Measurements from ENCODE around the gene C1orf174.
A peak's percentile ranks its signal among the peaks of the same experiment; 100 is the strongest.

The C1orf174 gene

DNA sequence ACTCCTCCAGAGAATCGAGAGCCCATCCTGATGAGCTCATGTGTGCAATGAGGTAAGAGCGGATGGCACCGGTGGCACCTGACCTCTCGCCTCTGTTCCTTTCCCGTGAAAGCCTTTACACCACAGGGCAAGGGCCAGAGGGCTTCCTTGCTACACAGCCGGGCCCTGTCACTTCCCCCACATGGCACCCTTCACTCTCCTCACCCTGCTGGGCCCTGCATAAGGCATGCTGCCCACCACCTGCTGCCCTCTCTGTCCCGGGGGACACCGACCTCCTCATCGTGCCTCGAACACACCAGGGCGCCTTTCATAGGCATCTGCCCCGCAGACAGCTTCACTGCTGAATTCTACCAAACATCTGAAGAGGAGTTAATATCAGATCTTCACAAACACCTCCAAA, 45.1 kb upstream of the C1orf174 start:
- no peak overlapping the region for H2AFZ ChIP-seq (ENCODE audit: low read length)
- H3K9ac ChIP-seq (ENCODE audit: low read length), result no peak overlapping the region
- H3K9me2 ChIP-seq (replicated peaks; ENCODE audit: insufficient read depth, low read length), result no peaks in the 10 kb centered on the region
- no peaks in the 10 kb centered on the region for H4K20me1 ChIP-seq (ENCODE audit: insufficient read depth, low read length)
- no peak for TF ChIP-seq EZH2 (optimal IDR thresholded peaks at IDR 0.05; ENCODE audit: low read depth, low read length)
- no peak for TF ChIP-seq EZH2phosphoT487 (IDR thresholded peaks at IDR 0.05; ENCODE audit: low read length)
- TF ChIP-seq, protein P1, sequence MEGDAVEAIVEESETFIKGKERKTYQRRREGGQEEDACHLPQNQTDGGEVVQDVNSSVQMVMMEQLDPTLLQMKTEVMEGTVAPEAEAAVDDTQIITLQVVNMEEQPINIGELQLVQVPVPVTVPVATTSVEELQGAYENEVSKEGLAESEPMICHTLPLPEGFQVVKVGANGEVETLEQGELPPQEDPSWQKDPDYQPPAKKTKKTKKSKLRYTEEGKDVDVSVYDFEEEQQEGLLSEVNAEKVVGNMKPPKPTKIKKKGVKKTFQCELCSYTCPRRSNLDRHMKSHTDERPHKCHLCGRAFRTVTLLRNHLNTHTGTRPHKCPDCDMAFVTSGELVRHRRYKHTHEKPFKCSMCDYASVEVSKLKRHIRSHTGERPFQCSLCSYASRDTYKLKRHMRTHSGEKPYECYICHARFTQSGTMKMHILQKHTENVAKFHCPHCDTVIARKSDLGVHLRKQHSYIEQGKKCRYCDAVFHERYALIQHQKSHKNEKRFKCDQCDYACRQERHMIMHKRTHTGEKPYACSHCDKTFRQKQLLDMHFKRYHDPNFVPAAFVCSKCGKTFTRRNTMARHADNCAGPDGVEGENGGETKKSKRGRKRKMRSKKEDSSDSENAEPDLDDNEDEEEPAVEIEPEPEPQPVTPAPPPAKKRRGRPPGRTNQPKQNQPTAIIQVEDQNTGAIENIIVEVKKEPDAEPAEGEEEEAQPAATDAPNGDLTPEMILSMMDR (IDR thresholded peaks at IDR 0.05; ENCODE audit: low read length), result no peak
- peaks cover 100% of the 10 kb centered on the region for H3K27me3 ChIP-seq (replicated peaks; ENCODE audit: insufficient read depth, low read length)
- no peaks in the 10 kb centered on the region for H3K9me3 ChIP-seq (replicated peaks; ENCODE audit: insufficient read depth, low read length)
- H3K4me2 ChIP-seq (ENCODE audit: low read depth, low read length), result no peak overlapping the region
- no peaks in the 10 kb centered on the region for H3K79me2 ChIP-seq (ENCODE audit: low read length)
- no peak for DNase-seq
- H3K36me3 ChIP-seq (replicated peaks; ENCODE audit: insufficient read depth, low read length), result no peaks in the 10 kb centered on the region
- H3F3A ChIP-seq (ENCODE audit: insufficient read depth, low read length), result no peaks in the 10 kb centered on the region
- no peak overlapping the region for H3K4me3 ChIP-seq (ENCODE audit: low read length)
- no peaks in the 10 kb centered on the region for H3K4me1 ChIP-seq (ENCODE audit: low read length)
- no peak overlapping the region for H3K27ac ChIP-seq (ENCODE audit: low read length)

- TF ChIP-seq EZH2phosphoT487 (IDR thresholded peaks at IDR 0.05; ENCODE audit: low read length) (no peak), EZH2 (optimal IDR thresholded peaks at IDR 0.05; ENCODE audit: low read depth, low read length) (no peak)
- TF ChIP-seq, protein P1 (IDR thresholded peaks at IDR 0.05; ENCODE audit: low read length), result no peak
- Histone ChIP-seq H3K27ac (ENCODE audit: low read length) (no peak overlapping the region), H3K9ac (ENCODE audit: low read length) (no peak overlapping the region), H3K27me3 (replicated peaks; ENCODE audit: insufficient read depth, low read length) (peaks cover 100% of the 10 kb centered on the region), H3K4me2 (ENCODE audit: low read depth, low read length) (no peak overlapping the region), H3K79me2 (ENCODE audit: low read length) (no peaks in the 10 kb centered on the region), H3K36me3 (replicated peaks; ENCODE audit: insufficient read depth, low read length) (no peaks in the 10 kb centered on the region), H3K4me3 (ENCODE audit: low read length) (no peak overlapping the region), H3K4me1 (ENCODE audit: low read length) (no peaks in the 10 kb centered on the region), H4K20me1 (ENCODE audit: insufficient read depth, low read length) (no peaks in the 10 kb centered on the region), H3K9me2 (replicated peaks; ENCODE audit: insufficient read depth, low read length) (no peaks in the 10 kb centered on the region), H3F3A (ENCODE audit: insufficient read depth, low read length) (no peaks in the 10 kb centered on the region), H2AFZ (ENCODE audit: low read length) (no peak overlapping the region), H3K9me3 (replicated peaks; ENCODE audit: insufficient read depth, low read length) (no peaks in the 10 kb centered on the region)
- no peak for DNase-seq
Measured at GRCh38 chr1:3944578-3945125, 44.6 kb upstream of the C1orf174 start.

DNA sequence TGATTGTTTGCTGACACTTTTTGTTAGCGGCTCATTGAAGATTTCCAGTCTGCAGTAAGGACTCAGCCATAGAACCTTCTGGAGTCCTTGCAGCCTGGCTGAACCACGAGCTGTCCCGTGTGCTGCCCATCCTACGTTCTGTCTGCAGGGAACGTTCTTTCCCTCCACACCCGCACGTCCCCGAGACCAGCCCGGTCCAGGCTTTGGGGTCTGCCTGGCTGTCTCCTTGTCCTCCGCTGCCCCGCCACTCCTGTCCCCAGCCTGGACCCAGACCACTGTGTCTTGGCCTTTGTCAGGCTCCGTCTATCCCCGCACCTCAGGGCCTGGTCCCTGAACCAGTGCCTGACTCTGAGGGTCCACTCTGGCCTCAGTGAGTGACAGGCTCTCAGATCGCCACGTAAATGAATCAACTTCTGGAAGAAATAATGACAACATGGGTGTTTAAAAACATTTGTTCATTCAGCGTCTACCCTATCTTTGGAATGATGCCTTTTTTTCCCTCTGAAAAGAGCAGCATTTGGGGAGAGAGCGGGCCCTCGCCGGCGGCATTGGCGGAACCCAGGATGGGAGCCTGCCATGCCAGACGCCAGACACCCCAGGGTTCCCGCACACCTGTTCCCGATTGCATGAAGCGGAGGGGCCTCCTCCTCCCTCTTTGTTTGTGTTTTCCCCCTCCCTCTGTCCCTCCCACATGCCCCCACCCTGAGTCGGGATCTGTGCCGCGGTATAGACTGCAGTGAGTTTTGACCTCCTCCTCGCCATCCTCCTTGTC, 43.9 kb upstream of the C1orf174 start:
- no peak for DNase-seq
- Histone ChIP-seq H3K9me3 (replicated peaks; ENCODE audit: insufficient read depth, low read length) (no peaks in the 10 kb centered on the region), H3K79me2 (ENCODE audit: low read length) (no peaks in the 10 kb centered on the region), H3K27me3 (replicated peaks; ENCODE audit: insufficient read depth, low read length) (peaks cover 100% of the 10 kb centered on the region), H4K20me1 (ENCODE audit: insufficient read depth, low read length) (no peaks in the 10 kb centered on the region), H3K27ac (ENCODE audit: low read length) (no peak overlapping the region), H3K4me2 (ENCODE audit: low read depth, low read length) (no peak overlapping the region), H3K9ac (ENCODE audit: low read length) (no peak overlapping the region), H3K4me1 (ENCODE audit: low read length) (no peaks in the 10 kb centered on the region), H3F3A (ENCODE audit: insufficient read depth, low read length) (no peaks in the 10 kb centered on the region), H3K4me3 (ENCODE audit: low read length) (no peak overlapping the region), H3K36me3 (replicated peaks; ENCODE audit: insufficient read depth, low read length) (no peaks in the 10 kb centered on the region), H2AFZ (ENCODE audit: low read length) (no peak overlapping the region), H3K9me2 (replicated peaks; ENCODE audit: insufficient read depth, low read length) (no peaks in the 10 kb centered on the region)
- peak; percentile 57 for TF ChIP-seq EZH2 (optimal IDR thresholded peaks at IDR 0.05; ENCODE audit: low read depth, low read length)
- no peak for TF ChIP-seq EZH2phosphoT487 (IDR thresholded peaks at IDR 0.05; ENCODE audit: low read length)

DNA sequence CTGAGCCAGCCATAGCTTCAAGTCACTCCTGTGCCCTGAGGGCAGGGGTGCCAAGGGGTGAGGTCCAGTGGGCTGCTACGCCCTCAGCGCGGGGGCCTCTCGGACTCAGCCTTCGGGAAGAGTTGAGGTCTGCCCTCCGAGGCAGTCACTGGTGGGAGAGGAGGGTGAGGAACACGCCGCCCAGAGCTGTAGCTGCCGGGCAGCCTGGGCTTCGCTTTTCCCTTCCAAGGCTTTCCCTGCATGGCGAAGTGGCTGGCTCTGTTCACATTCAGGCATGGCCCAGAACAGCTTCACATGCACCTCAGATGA, 43.0 kb upstream of the C1orf174 start:
- Histone ChIP-seq H3K4me2 (ENCODE audit: low read depth, low read length) (no peak overlapping the region), H3K9ac (ENCODE audit: low read length) (no peak overlapping the region), H3K27ac (ENCODE audit: low read length) (no peak overlapping the region), H3K4me3 (ENCODE audit: low read length) (no peak overlapping the region), H3K79me2 (ENCODE audit: low read length) (no peaks in the 10 kb centered on the region), H2AFZ (ENCODE audit: low read length) (no peak overlapping the region), H3K27me3 (replicated peaks; ENCODE audit: insufficient read depth, low read length) (peaks cover 100% of the 10 kb centered on the region), H3K4me1 (ENCODE audit: low read length) (no peaks in the 10 kb centered on the region), H3K36me3 (replicated peaks; ENCODE audit: insufficient read depth, low read length) (no peaks in the 10 kb centered on the region), H4K20me1 (ENCODE audit: insufficient read depth, low read length) (no peaks in the 10 kb centered on the region), H3K9me3 (replicated peaks; ENCODE audit: insufficient read depth, low read length) (no peaks in the 10 kb centered on the region), H3F3A (ENCODE audit: insufficient read depth, low read length) (no peaks in the 10 kb centered on the region), H3K9me2 (replicated peaks; ENCODE audit: insufficient read depth, low read length) (no peaks in the 10 kb centered on the region)
- DNase-seq, result no peak
- TF ChIP-seq EZH2phosphoT487 (IDR thresholded peaks at IDR 0.05; ENCODE audit: low read length) (no peak), EZH2 (optimal IDR thresholded peaks at IDR 0.05; ENCODE audit: low read depth, low read length) (no peak)
- TF ChIP-seq, protein P1 (IDR thresholded peaks at IDR 0.05; ENCODE audit: low read length), result no peak

Measured in MM.1S (cell line).